Neural crest cell (in vitro differentiated cells): ENCODE data around the gene STIM1. TPM values are rescaled to one million over a fixed set of nuclear protein-coding genes. Genes with fewer than 3 reads are reported as not detected.

Experiments
- DNase-seq: peaks from one replicate; pipeline ENCODE4 v3.0.0; 2021; ENCODE audit warnings: low read depth, mixed read lengths, low spot score
- H3K27ac Mint-ChIP-seq: one replicate; pipeline ENCODE4 v1.8.0; 2021; ENCODE audit warnings: mild to moderate bottlenecking, mixed read lengths; ENCODE audit not compliant: unreplicated experiment
- H3K27me3 Mint-ChIP-seq: 2 replicates; pipeline ENCODE4 v1.8.0; 2021; ENCODE audit warnings: low read depth, mild to moderate bottlenecking, mixed read lengths
- H3K36me3 Mint-ChIP-seq: 2 replicates; pipeline ENCODE4 v1.8.0; 2021; ENCODE audit warnings: low read depth, mild to moderate bottlenecking, mixed read lengths
- H3K4me1 Mint-ChIP-seq: 2 replicates; pipeline ENCODE4 v1.8.0; 2021; ENCODE audit warnings: mixed read lengths
- H3K4me3 Mint-ChIP-seq: one replicate; pipeline ENCODE4 v1.8.0; 2021; ENCODE audit warnings: mild to moderate bottlenecking, mixed read lengths
- H3K9me3 Mint-ChIP-seq: 2 replicates; pipeline ENCODE4 v1.8.0; 2021; ENCODE audit warnings: mixed read lengths
- CTCF ChIP-seq: fragments of 200-600 bp; sonication (generic); conservative IDR thresholded peaks from 2 replicates; pipeline ENCODE4 v1.5.0; 2021; ENCODE audit warnings: antibody characterized with exemption, mild to moderate bottlenecking
- total RNA-seq: library from RNA; stranded (reverse); gene quantifications from 2 replicates; pipeline ENCODE4 v1.2.1, GENCODE V29; 2021

The STIM1 gene
- total RNA-seq, 1 donor from 2014 or later = 24.4 TPM

- peak; percentile 79 for DNase-seq
- Mint-ChIP-seq H3K36me3 (peaks cover 2% of the 10 kb centered on the region), H3K9me3 (no peaks in the 10 kb centered on the region), H3K27ac (no peak overlapping the region), H3K27me3 (no peaks in the 10 kb centered on the region), H3K4me3 (peak overlapping the region; percentile 86), H3K4me1 (peaks cover 31% of the 10 kb centered on the region)
- peak; percentile 77 for TF ChIP-seq CTCF
Measured at GRCh38 chr11:3841426-3842350, 13.8 kb upstream of the STIM1 start.

DNA sequence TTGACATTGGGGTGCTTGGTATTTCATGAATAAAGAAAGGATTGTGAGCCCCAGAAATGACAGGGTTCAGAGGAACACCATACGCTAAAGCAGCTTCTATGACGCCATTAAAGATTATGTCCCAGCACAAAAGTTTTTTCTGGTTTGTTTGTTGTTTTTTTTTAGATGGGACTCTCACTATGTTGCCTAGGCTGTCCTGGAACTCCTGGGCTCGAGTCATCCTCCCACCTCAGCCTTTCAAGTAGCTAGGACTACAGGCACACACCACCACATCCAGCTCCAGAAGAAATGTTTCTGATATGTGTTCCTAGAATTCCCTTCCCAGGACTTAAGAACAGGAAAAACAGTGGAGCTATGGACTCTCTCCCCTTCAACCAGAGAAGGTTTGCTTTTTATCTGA lies 12.1 kb upstream of the STIM1 start:
- no peaks in the 10 kb centered on the region for H3K36me3 Mint-ChIP-seq
- no peak for TF ChIP-seq CTCF
- no peaks in the 10 kb centered on the region for H3K9me3 Mint-ChIP-seq
- H3K27me3 Mint-ChIP-seq = peaks cover 1% of the 10 kb centered on the region
- peak overlapping the region; percentile 79 for H3K4me3 Mint-ChIP-seq
- no peak for DNase-seq
- H3K27ac Mint-ChIP-seq = no peak overlapping the region
- H3K4me1 Mint-ChIP-seq = peaks cover 22% of the 10 kb centered on the region

GRCh38 chr11:3845246-3845645 lies 10.2 kb upstream of the STIM1 start:
- Mint-ChIP-seq H3K27ac (no peak overlapping the region), H3K9me3 (no peaks in the 10 kb centered on the region), H3K27me3 (peaks cover 4% of the 10 kb centered on the region), H3K4me1 (peaks cover 5% of the 10 kb centered on the region), H3K4me3 (no peak overlapping the region), H3K36me3 (no peaks in the 10 kb centered on the region)
- no peak for DNase-seq
- TF ChIP-seq CTCF = no peak

DNA sequence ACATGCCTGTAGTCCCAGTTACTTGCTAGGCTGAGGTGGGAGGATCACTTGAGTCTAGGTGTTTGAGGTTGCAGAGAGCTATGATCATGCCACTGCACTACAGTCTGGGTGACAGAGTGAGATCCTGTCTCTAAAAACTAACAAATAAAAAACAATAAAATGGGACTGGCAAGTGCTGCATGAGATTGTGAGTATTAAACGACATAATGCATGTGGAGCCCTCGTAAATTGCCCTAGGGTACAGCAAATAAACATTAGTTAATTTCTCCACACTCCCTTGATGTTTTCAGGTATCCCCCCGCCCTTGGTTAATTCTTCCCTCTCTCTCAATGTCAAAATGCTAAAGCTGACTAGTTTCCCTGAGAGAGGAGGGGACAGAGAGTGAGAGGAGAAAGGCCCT lies 9.8 kb upstream of the STIM1 start:
- Mint-ChIP-seq H3K27ac (no peak overlapping the region), H3K9me3 (no peaks in the 10 kb centered on the region), H3K4me3 (no peak overlapping the region), H3K27me3 (peaks cover 4% of the 10 kb centered on the region), H3K4me1 (peaks cover 5% of the 10 kb centered on the region), H3K36me3 (no peaks in the 10 kb centered on the region)
- no peak for TF ChIP-seq CTCF
- DNase-seq = no peak

DNA sequence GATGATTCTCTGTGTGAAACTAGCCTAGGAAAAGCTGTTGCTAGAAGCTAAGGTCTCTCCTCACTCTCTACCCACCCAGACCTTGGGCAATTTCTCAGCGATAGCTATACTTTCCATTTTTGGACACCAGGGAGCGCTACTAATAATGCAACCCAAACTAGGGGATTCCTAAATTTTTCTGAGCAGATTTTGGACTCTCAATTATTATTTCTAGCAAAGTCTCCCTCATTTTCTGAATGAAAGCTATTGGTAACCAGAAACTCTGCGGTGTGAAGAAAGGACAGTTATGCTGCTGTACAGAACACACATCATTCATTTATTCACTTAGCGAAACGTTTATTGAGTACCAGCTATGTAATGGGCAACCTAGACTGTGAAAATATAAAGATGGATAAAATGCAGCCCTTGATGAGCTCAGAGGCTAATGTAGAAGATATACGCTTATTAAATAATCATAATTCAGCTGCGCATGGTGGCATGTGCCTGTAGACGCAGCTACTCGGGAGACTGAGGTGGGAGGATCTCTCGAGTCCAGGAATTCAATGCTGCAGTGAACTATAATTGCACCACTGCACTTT lies 6.1 kb upstream of the STIM1 start:
- DNase-seq = peak; percentile 54
- Mint-ChIP-seq H3K27me3 (peaks cover 4% of the 10 kb centered on the region), H3K9me3 (no peaks in the 10 kb centered on the region), H3K4me1 (peaks cover 7% of the 10 kb centered on the region), H3K27ac (no peak overlapping the region), H3K36me3 (no peaks in the 10 kb centered on the region), H3K4me3 (peak overlapping the region; percentile 31)
- TF ChIP-seq CTCF = peak; percentile 74
